ENCODE data around the gene RNF31. TPM values are rescaled to one million over a fixed set of nuclear protein-coding genes. Genes with fewer than 3 reads are reported as not detected.

RNF31 gene
- polyA plus RNA-seq, 1 donor from 2014 or later = 98.7 TPM

- Histone ChIP-seq H3K79me2 (replicated peaks; ENCODE audit: insufficient read depth, low read length) (no peaks in the 10 kb centered on the region), H3K4me2 (ENCODE audit: low read length) (no peak overlapping the region), H3K9me2 (ENCODE audit: insufficient read depth, low read length) (no peaks in the 10 kb centered on the region), H3K9me3 (ENCODE audit: low read length) (no peaks in the 10 kb centered on the region), H3K4me3 (ENCODE audit: low read length) (no peak overlapping the region), H3K27me3 (ENCODE audit: insufficient read depth, low read depth, low read length) (no peaks in the 10 kb centered on the region), H3K9ac (ENCODE audit: low read length) (no peak overlapping the region), H2AFZ (ENCODE audit: low read depth, low read length) (no peak overlapping the region), H3K27ac (ENCODE audit: low read length) (no peak overlapping the region), H3F3A (ENCODE audit: insufficient read depth, low read length, poor library complexity, severe bottlenecking) (no peaks in the 10 kb centered on the region), H3K36me3 (ENCODE audit: insufficient read depth, low read length) (no peaks in the 10 kb centered on the region), H4K20me1 (ENCODE audit: insufficient read depth) (no peaks in the 10 kb centered on the region)
- TF ChIP-seq REST (IDR thresholded peaks at IDR 0.05; ENCODE audit: borderline replicate concordance) (no peak), POLR2AphosphoS5 (IDR thresholded peaks at IDR 0.05) (no peak), EZH2 (IDR thresholded peaks at IDR 0.05; ENCODE audit: borderline replicate concordance, insufficient read depth, low read length, poor library complexity, severe bottlenecking) (no peak), RAD21 (conservative IDR thresholded peaks at IDR 0.05) (no peak), CTCF (IDR thresholded peaks at IDR 0.05; ENCODE audit: poor library complexity, severe bottlenecking) (no peak), EP300 (conservative IDR thresholded peaks at IDR 0.05; ENCODE audit: poor library complexity, severe bottlenecking) (no peak), TAF1 (IDR thresholded peaks at IDR 0.05; ENCODE audit: low read depth) (no peak), SMC3 (conservative IDR thresholded peaks at IDR 0.05; ENCODE audit: poor library complexity) (no peak), MXI1 (conservative IDR thresholded peaks at IDR 0.05; ENCODE audit: poor library complexity, severe bottlenecking) (no peak)
Observed at GRCh38 chr14:24110060-24110459, 37.2 kb upstream of the RNF31 start.

GRCh38 chr14:24110523-24110922, 36.8 kb upstream of the RNF31 start:
- Histone ChIP-seq H3F3A (ENCODE audit: insufficient read depth, low read length, poor library complexity, severe bottlenecking) (no peaks in the 10 kb centered on the region), H3K79me2 (replicated peaks; ENCODE audit: insufficient read depth, low read length) (peaks cover under 1% of the 10 kb centered on the region), H3K4me2 (ENCODE audit: low read length) (no peak overlapping the region), H4K20me1 (ENCODE audit: insufficient read depth) (no peaks in the 10 kb centered on the region), H3K4me3 (ENCODE audit: low read length) (no peak overlapping the region), H3K9me2 (ENCODE audit: insufficient read depth, low read length) (no peaks in the 10 kb centered on the region), H3K27ac (ENCODE audit: low read length) (no peak overlapping the region), H3K27me3 (ENCODE audit: insufficient read depth, low read depth, low read length) (no peaks in the 10 kb centered on the region), H3K9me3 (ENCODE audit: low read length) (no peaks in the 10 kb centered on the region), H2AFZ (ENCODE audit: low read depth, low read length) (no peak overlapping the region), H3K36me3 (ENCODE audit: insufficient read depth, low read length) (no peaks in the 10 kb centered on the region), H3K9ac (ENCODE audit: low read length) (no peak overlapping the region)
- TF ChIP-seq MXI1 (conservative IDR thresholded peaks at IDR 0.05; ENCODE audit: poor library complexity, severe bottlenecking) = no peak
- no peak for TF ChIP-seq POLR2AphosphoS5 (IDR thresholded peaks at IDR 0.05)
- TF ChIP-seq EZH2 (IDR thresholded peaks at IDR 0.05; ENCODE audit: borderline replicate concordance, insufficient read depth, low read length, poor library complexity, severe bottlenecking) = no peak
- no peak for TF ChIP-seq TAF1 (IDR thresholded peaks at IDR 0.05; ENCODE audit: low read depth)
- no peak for TF ChIP-seq REST (IDR thresholded peaks at IDR 0.05; ENCODE audit: borderline replicate concordance)

All from neural cell (in vitro differentiated cells).